HepG2 (cell line): Measurements from ENCODE around the gene PEPD.

ENCODE experiments used
- CCDC6 ChIP-seq: sonication (generic); formaldehyde crosslinking; IDR thresholded peaks from 2 replicates; pipeline ENCODE4 v1.8.1; 2022; ENCODE audit warnings: mild to moderate bottlenecking, missing genetic modification reagents, moderate library complexity
- CTCF ChIP-seq: sonication (generic); formaldehyde crosslinking; IDR thresholded peaks from 2 replicates; pipeline ENCODE4 v1.5.0; 2020; ENCODE audit warnings: mild to moderate bottlenecking, missing genetic modification reagents, moderate library complexity
- HOXA3 ChIP-seq: sonication (generic); formaldehyde crosslinking; IDR thresholded peaks from 2 replicates; pipeline ENCODE4 v1.5.0; 2020; ENCODE audit warnings: missing genetic modification reagents
- PHF20 ChIP-seq: sonication (generic); formaldehyde crosslinking; IDR thresholded peaks from 2 replicates; pipeline ENCODE4 v1.5.0; 2020; ENCODE audit warnings: mild to moderate bottlenecking, missing genetic modification reagents
- POLR2A ChIP-seq, 2 experiments: IDR thresholded peaks; 2 replicates each; pipeline ENCODE4 v1.6.1; 2011; ENCODE audit warnings: low read depth in 2 of 2, low read length in 2 of 2, mild to moderate bottlenecking in 1 of 2, moderate library complexity in 1 of 2; ENCODE audit not compliant: insufficient read depth in 1 of 2
- SIN3A ChIP-seq: IDR thresholded peaks from 2 replicates; pipeline ENCODE4 v1.6.1; 2011; ENCODE audit warnings: low read depth, mild to moderate bottlenecking, control low read depth, low read length, borderline replicate concordance
- TFAP4 ChIP-seq: sonication (generic); IDR thresholded peaks from 2 replicates; pipeline ENCODE4 v1.6.1; 2016; ENCODE audit warnings: low read depth, borderline replicate concordance
- ZC3H13 ChIP-seq: sonication (generic); formaldehyde crosslinking; IDR thresholded peaks from 2 replicates; pipeline ENCODE4 v1.8.1; 2023; ENCODE audit warnings: mild to moderate bottlenecking, missing genetic modification reagents, moderate library complexity
- TF ChIP-seq, protein P1 (sequence below): sonication (generic); formaldehyde crosslinking; IDR thresholded peaks from 2 replicates; pipeline ENCODE4 v1.5.1; 2020; ENCODE audit warnings: missing genetic modification reagents, mild to moderate bottlenecking, borderline replicate concordance

GRCh38 chr19:33472226-33472625 is 49.4 kb downstream of the PEPD start:
- TF ChIP-seq POLR2A (IDR thresholded peaks at IDR 0.05; ENCODE audit: insufficient read depth in 1 of 2, low read depth in 2 of 2, low read length in 2 of 2) (no peak), CCDC6 (CRISPR knock-in tag) (no peak), PHF20 (CRISPR knock-in tag) (no peak), SIN3A (no peak), ZC3H13 (CRISPR knock-in tag) (no peak), CTCF (CRISPR knock-in tag) (no peak), TFAP4 (no peak), HOXA3 (no peak)
- TF ChIP-seq, protein P1, sequence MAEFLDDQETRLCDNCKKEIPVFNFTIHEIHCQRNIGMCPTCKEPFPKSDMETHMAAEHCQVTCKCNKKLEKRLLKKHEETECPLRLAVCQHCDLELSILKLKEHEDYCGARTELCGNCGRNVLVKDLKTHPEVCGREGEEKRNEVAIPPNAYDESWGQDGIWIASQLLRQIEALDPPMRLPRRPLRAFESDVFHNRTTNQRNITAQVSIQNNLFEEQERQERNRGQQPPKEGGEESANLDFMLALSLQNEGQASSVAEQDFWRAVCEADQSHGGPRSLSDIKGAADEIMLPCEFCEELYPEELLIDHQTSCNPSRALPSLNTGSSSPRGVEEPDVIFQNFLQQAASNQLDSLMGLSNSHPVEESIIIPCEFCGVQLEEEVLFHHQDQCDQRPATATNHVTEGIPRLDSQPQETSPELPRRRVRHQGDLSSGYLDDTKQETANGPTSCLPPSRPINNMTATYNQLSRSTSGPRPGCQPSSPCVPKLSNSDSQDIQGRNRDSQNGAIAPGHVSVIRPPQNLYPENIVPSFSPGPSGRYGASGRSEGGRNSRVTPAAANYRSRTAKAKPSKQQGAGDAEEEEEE (CRISPR knock-in tag), result no peak
